Measurements from ENCODE around the gene MYO9B.

The MYO9B gene

DNA sequence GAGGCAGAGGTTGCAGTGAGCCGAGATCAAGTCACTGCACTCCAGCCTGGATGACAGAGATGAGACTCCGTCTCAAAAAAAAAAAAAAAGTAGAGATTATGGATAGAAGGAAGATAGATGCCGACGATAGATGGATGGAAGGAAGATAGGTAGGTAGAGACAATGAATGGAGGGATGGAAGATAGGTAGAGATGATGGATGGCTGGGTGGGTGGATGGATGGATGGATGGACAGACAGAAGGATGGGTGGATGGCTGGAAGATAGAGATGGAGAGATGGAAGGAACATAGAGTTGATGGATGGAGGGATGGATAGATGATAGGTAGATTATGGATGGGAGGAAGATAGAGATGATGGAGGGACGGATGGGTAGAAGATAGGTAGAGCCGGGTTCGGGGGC is 121.0 kb downstream of the MYO9B start:
- no peak for TF ChIP-seq CTCF (conservative IDR thresholded peaks at IDR 0.05)
- no peak overlapping the region for H3K27ac ChIP-seq

- H3K27ac ChIP-seq: no peak overlapping the region
- TF ChIP-seq CTCF (conservative IDR thresholded peaks at IDR 0.05): no peak
These were observed 122.1 kb downstream of the MYO9B start for GRCh38 chr19:17197666-17198065.

GRCh38 chr19:17200408-17201079 is 125.0 kb downstream of the MYO9B start:
- no peak for TF ChIP-seq CTCF (conservative IDR thresholded peaks at IDR 0.05)
- no peak overlapping the region for H3K27ac ChIP-seq

- TF ChIP-seq CTCF (conservative IDR thresholded peaks at IDR 0.05): no peak
- no peak overlapping the region for H3K27ac ChIP-seq
These were observed 126.7 kb downstream of the MYO9B start for GRCh38 chr19:17202249-17202648.

- no peak overlapping the region for H3K27ac ChIP-seq
- TF ChIP-seq CTCF (conservative IDR thresholded peaks at IDR 0.05): no peak
These were observed 127.1 kb downstream of the MYO9B start for GRCh38 chr19:17202713-17203112.

GRCh38 chr19:17205237-17206140 is 129.9 kb downstream of the MYO9B start:
- peak; percentile 69 for TF ChIP-seq CTCF (conservative IDR thresholded peaks at IDR 0.05)
- H3K27ac ChIP-seq: no peak overlapping the region

GRCh38 chr19:17206736-17207581 is 131.4 kb downstream of the MYO9B start:
- no peak overlapping the region for H3K27ac ChIP-seq
- no peak for TF ChIP-seq CTCF (conservative IDR thresholded peaks at IDR 0.05)

Measured in VCaP (cell line).